Brain microvascular endothelial cell (primary cell): ENCODE measurements around the gene EML1.

Experiments used
- DNase-seq: peaks from one replicate; pipeline ENCODE4 v3.0.0-alpha.2; 2020
- H3K27ac ChIP-seq: fragments of 250-450 bp; sonication (Bioruptor Pico); 2 replicates; pipeline ENCODE4 v1.5.1; 2020; ENCODE audit warnings: mild to moderate bottlenecking, moderate library complexity
- H3K27me3 ChIP-seq: fragments of 250-450 bp; sonication (Bioruptor Pico); replicated peaks from 2 replicates; pipeline ENCODE4 v1.5.1; 2020; ENCODE audit warnings: mild to moderate bottlenecking
- H3K36me3 ChIP-seq: fragments of 250-450 bp; sonication (Bioruptor Pico); replicated peaks from 2 replicates; pipeline ENCODE4 v1.5.1; 2020; ENCODE audit warnings: mild to moderate bottlenecking
- H3K4me3 ChIP-seq: 2 replicates; pipeline ENCODE4 v1.5.1; 2011; ENCODE audit warnings: low read depth, mild to moderate bottlenecking, control low read depth, low read length, moderate library complexity
- in situ Hi-C: cut with HindIII; loops from 2 replicates; pipeline ENCODE4 v1.10.0; 2017; ENCODE audit warnings: low sequenced_read_pairs, low pct_ligation_motif_present
- TF ChIP-seq, protein P1 (sequence below): IDR thresholded peaks from 2 replicates; pipeline ENCODE4 v1.5.1; 2011; ENCODE audit warnings: low read depth, mild to moderate bottlenecking, moderate library complexity, low read length, control low read depth, inconsistent platforms; ENCODE audit errors: missing control alignments

EML1 gene

DNA sequence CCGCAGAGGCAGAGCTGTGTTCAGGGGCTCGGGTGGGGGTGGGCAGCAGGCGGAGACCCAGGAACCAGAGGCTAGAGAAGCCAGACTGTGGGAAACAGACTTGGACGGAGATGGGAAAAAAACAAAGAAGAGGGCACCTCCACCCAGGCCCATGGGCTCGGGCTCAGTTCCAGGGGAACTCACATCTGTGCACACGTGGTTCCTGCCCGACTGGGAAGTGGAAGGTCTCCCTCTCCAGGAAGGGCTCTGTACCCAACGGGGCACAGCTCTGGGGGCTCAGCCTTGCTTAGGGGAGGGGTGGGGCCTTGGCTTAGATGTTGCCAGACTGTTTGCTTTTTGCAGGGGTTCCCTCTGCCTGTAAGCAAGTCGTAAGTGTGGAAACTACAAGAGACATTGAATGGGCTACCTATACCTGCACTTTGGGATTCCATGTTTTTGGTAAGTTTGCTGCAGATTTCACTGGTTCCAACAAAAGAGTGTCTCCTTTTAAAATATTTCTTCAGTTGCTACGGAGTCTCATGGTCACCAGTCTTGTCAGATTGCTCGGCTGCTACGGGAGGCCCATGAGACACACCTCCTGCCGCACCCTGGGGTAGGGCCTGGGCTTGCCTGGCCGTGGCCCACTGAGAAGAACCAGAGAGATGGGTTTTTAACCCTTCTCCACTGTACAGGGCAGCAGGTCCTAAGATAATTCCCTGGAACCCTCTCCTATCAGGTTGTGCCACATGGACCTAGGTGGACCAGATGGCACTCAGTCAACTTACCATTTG lies 144.4 kb downstream of the EML1 start:
- TF ChIP-seq, protein P1, sequence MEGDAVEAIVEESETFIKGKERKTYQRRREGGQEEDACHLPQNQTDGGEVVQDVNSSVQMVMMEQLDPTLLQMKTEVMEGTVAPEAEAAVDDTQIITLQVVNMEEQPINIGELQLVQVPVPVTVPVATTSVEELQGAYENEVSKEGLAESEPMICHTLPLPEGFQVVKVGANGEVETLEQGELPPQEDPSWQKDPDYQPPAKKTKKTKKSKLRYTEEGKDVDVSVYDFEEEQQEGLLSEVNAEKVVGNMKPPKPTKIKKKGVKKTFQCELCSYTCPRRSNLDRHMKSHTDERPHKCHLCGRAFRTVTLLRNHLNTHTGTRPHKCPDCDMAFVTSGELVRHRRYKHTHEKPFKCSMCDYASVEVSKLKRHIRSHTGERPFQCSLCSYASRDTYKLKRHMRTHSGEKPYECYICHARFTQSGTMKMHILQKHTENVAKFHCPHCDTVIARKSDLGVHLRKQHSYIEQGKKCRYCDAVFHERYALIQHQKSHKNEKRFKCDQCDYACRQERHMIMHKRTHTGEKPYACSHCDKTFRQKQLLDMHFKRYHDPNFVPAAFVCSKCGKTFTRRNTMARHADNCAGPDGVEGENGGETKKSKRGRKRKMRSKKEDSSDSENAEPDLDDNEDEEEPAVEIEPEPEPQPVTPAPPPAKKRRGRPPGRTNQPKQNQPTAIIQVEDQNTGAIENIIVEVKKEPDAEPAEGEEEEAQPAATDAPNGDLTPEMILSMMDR, result no peak
- DNase-seq, result no peak
- H3K4me3 ChIP-seq, result no peak overlapping the region
- no peak overlapping the region for H3K27ac ChIP-seq
- H3K27me3 ChIP-seq, result no peaks in the 10 kb centered on the region
- in situ Hi-C loops, result no loop called here
- H3K36me3 ChIP-seq, result no peaks in the 10 kb centered on the region

DNA sequence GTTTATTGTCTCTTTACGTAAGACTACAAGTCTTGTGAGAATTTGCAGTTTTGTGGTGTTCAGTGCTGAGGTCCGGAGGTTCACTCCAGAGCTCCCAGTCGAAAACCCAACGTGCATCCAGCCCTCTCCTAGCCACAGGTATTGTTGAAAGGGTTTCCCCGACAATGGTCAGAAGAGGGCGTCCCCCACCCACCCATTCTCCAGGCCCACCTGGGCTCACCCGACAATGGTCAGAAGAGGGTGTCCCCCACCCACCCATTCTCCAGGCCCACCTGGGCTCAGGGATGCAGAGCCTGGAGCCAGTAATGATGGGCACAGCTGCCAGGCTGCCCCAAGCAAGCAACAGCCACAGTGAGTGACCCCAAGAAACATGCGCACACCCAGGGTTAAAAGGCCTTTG lies 145.2 kb downstream of the EML1 start:
- H3K4me3 ChIP-seq, result no peak overlapping the region
- in situ Hi-C loops, result no loop called here
- no peak overlapping the region for H3K27ac ChIP-seq
- H3K27me3 ChIP-seq, result no peaks in the 10 kb centered on the region
- TF ChIP-seq, protein P1, result no peak
- DNase-seq, result no peak
- H3K36me3 ChIP-seq, result no peaks in the 10 kb centered on the region

DNA sequence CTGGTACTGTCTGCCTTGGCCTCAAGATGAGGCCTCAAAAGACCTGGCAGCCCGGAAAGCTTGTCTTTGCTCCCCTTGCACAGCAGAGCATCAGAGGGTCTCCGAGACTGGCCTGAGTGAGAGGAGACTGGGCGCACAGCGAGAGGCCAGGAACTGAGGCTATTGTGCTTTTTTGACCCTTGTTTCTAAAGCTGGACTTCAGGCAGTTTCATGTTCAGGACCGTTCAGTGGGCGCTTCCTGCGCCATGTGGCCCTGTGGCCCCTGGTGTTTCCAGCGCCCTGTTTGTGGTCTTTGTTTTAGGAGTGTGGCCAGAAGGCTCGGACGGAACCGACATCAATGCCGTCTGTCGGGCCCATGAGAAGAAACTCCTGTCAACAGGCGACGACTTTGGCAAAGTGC lies 145.7 kb downstream of the EML1 start:
- in situ Hi-C loops, result no loop called here
- Histone ChIP-seq H3K27ac (no peak overlapping the region), H3K4me3 (no peak overlapping the region), H3K27me3 (no peaks in the 10 kb centered on the region), H3K36me3 (no peaks in the 10 kb centered on the region)
- TF ChIP-seq, protein P1, result no peak
- no peak for DNase-seq

DNA sequence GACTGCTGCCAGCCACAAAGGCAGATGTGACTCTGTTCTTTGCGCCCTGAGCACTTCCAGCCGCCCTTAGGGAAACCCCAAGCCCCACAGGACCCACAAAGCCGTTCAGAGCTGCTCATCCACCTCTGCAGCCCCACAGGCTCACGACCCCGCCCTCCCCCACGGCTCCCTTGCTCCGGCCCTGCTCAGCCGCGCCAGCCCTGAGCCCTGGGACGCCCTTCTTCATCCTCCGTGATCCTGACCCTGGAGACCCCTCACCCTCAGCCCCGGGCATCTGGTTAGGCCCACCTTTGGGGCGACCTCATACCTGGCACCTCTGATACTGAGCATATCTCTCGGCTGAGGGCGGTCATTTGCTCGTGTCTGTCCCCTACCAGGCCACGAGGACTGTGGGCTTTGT lies 146.2 kb downstream of the EML1 start:
- H3K27ac ChIP-seq, result no peak overlapping the region
- H3K4me3 ChIP-seq, result no peak overlapping the region
- in situ Hi-C loops, result no loop called here
- TF ChIP-seq, protein P1, result no peak
- H3K36me3 ChIP-seq, result no peaks in the 10 kb centered on the region
- H3K27me3 ChIP-seq, result no peaks in the 10 kb centered on the region
- no peak for DNase-seq

DNA sequence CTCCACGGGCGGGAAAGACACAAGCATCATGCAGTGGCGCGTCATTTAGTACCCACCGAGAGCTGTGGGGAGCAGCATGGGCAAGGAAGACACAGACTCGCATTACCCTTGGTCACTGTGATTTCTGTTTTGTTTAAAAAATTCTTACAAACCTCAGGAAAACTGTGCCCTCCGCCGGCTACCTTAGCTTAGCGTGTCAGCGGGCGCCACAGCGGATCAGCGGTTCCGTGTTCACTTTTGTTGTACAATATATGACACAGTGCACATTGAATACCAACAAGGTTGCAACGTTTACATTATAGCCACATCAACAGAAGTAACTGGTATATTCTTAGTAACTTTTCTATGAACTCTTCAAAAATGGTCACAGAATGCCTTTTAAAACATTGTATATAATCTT lies 146.9 kb downstream of the EML1 start:
- H3K4me3 ChIP-seq, result no peak overlapping the region
- H3K36me3 ChIP-seq, result no peaks in the 10 kb centered on the region
- H3K27ac ChIP-seq, result no peak overlapping the region
- no peak for DNase-seq
- no peaks in the 10 kb centered on the region for H3K27me3 ChIP-seq
- TF ChIP-seq, protein P1, result no peak
- in situ Hi-C loops, result no loop called here

DNA sequence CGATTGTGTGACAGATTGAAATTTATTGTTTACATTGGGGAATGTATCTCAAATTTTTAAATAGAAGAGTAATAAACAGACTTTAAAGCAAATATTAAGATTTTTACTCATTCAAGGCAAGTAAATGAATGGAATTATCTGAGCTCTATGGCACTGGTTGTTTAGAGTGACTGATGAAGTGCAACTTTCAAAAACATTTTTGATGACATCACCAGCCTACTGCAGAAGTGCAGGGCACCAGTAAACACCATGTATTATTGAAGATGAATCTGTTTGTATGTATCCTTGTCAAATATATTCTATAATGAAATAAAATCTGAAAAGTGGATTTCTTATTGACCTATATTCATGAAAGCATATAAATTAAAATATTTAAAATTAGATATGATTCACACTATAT lies 148.0 kb downstream of the EML1 start:
- no peaks in the 10 kb centered on the region for H3K27me3 ChIP-seq
- no peak overlapping the region for H3K27ac ChIP-seq
- no peak for DNase-seq
- H3K36me3 ChIP-seq, result no peaks in the 10 kb centered on the region
- H3K4me3 ChIP-seq, result no peak overlapping the region
- TF ChIP-seq, protein P1, result no peak
- in situ Hi-C loops, result no loop called here
